SHP77 treated with DMSO at 0.1 percent for 48 hours (cell line): Measurements from ENCODE around the gene CASP14.
"Not testable (repeated sequence)": the region's sequence is repeated elsewhere in the genome, so short reads cannot be mapped to it uniquely, and the experiment has no call there.

Experiments used
- DNase-seq: peaks from one replicate; lab custom pipeline; 2025; lab: John Stamatoyannopoulos, UW

The CASP14 gene, protein sequence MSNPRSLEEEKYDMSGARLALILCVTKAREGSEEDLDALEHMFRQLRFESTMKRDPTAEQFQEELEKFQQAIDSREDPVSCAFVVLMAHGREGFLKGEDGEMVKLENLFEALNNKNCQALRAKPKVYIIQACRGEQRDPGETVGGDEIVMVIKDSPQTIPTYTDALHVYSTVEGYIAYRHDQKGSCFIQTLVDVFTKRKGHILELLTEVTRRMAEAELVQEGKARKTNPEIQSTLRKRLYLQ

DNA sequence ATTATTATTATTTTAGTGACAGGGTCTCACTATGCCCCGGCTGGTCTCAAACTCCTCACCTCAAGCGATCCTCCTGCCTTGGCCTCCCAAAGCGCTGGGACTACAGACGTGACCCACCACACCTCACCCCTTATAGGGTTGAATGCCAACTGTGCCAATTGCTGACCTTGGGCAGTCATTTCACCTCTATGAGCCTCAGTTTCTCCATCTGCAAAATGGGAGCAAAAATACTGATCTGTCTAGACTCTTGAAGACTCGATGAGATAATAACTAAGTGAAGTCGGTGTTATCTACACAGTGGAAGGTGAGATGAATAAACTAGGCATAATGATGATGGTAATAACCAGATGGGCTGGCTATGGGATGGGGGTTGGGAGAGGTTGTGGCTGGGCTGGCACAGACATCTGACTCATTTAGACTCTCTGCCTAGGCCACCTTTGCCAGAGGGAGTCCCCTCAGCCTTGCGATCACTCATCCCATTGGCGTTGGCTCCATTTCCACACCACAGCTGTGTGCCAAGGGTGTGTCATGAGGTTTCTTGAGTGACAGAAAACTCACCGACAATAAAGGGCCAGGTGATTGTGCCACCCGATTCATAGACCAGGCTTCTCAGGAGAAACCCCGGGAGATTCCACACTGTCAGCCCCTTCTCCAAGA is at the start of gene CASP14:
Gene CASP14 (plus strand): TSS at position 596 of the 657 bp plus-strand sequence. CDS start 2,772 bp downstream, outside the sequence.
- no peak for DNase-seq

- no peak for DNase-seq
These were observed 41.0 kb upstream of the CASP14 start for GRCh38 chr19:15008308-15008707.

GRCh38 chr19:15010501-15011300 is 38.6 kb upstream of the CASP14 start:
- no peak for DNase-seq

DNA sequence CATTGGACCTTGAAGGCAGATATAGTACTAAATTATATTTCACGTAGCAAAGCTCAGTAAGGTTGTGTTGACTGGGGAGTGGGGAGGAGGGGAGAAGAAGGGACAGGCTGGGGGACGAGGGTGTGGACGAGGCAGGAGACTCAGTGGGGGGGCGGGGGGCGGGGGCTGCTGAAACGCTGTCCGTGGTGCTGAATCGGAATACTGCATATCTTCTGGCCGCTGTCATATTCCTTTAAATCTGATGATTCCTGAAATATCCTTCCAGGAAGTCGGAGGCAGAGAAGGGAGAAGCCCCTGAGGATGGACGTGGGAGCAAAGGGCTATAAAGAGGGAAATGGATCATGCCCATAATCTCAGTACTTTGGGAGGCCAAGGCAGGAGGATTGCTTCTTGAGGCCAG is 34.7 kb upstream of the CASP14 start:
- DNase-seq = no peak

DNA sequence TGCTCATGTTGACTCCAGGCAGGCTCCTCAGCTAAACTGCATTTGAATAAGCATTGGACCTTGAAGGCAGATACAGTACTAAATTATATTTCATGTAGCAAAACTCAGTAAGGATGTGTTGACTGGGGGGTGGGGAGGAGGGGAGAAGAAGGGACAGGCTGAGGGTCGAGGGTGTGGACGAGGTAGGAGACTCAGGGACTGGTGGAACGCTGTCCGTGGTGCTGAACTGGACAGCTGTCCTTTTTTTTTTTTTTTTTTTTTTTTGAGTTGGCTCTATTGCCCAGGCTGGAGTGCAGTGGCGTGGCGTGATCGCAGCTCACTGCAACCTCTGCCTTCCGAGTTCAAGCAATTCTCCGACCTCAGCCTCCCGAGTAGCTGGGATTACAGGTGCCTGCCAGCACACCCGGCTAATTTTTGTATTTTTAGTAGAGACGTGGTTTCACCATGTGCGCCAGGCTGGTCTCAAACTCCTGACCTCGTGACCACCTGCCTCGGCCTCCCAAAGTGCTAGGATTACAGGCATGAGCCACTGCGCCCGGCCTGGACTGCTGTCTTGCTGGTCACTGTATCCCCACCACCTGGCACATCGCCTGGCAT is 33.2 kb upstream of the CASP14 start:
- DNase-seq = no peak

DNA sequence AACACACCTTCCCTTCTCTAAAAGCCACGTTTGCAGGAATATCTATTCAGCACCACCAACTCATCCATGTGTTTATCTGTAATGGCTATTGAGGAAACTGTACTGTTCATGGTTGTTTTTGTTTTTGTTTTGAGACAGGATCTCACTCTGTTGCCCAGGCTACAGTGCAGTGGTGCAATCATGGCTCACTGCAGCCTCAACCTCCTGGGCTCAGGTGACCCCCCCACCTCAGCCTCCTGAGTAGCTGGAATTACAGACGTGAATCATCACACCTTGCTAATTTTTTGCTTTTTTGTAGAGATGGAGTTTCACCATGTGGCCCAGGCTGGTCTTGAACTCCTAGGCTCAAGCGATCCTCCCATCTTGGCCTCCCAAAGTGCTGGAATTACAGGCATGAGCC is 30.4 kb upstream of the CASP14 start:
- not testable (repeated sequence) for DNase-seq

DNA sequence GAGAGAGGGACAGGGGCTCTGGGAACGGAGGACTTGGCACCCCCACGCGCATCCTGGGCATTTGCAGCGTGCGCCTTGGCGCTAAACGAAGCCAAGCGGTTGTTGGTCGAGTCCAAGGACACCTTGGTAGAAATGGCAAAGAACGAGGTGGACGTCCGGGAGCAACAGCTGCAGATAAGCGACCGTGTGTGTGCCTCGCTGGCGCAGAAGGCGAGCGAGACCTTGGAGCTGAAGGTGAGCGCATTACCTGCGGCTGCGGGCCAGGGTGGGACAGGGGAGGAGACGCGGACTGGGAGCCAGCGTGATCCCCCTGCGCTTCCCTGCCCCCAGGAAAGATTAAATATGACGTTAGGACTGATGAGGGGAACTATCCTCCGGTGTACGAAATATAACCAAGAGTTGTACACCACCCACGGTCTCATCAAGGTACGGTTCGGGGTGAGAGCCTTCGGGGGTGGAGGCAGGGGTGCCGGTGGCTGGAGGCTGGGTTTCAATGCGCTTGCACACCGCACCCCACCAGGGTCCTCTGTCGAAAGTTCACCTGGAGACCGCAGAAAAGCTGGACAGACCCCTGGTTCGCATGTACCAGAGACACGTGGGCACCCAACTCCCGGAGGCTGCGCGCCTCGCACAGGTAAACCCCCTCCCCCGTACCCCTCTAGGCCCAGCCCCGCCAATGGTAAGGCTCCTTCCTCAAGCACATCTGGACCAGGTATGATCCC is 27.8 kb upstream of the CASP14 start:
- no peak for DNase-seq

DNA sequence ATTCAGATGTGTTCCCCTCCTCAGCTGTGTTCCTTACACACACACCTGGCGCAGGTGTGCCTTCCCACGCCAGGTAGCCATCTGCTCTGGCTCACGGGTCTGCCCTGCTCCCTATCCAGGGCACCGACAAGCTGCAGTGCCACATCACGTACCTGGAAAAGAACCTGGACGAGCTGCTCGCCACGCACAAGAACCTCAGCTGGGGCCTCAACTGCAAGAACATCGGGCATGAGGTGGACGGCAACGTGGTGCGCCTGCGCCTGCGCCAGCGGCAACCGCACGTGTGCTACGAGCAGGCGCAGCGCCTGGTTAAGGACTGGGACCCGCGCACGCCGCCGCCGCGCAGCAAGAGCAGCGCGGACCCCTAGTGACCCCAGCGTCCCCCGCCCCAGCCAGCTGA is 26.5 kb upstream of the CASP14 start:
- no peak for DNase-seq

GRCh38 chr19:15025217-15025616 is 24.1 kb upstream of the CASP14 start:
- no peak for DNase-seq

DNA sequence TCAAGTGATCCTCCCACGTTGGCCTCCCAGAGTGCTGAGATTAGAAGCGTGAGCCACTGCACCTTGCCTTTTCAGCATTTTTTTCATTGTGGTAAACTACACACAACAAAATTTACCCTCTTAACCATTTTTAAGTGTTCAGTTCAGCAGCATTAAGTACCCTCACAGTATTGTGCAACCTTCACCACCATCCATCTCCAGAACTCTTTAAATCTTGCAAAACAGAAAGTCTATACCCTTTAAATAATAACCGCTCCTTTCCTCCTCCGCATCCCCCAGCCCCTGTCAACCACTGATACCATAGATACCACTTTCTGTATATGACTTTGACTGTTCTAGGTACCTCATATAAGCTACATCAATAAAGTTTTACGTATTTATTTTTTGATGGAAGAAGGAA is 20.8 kb upstream of the CASP14 start:
- DNase-seq = no peak

DNA sequence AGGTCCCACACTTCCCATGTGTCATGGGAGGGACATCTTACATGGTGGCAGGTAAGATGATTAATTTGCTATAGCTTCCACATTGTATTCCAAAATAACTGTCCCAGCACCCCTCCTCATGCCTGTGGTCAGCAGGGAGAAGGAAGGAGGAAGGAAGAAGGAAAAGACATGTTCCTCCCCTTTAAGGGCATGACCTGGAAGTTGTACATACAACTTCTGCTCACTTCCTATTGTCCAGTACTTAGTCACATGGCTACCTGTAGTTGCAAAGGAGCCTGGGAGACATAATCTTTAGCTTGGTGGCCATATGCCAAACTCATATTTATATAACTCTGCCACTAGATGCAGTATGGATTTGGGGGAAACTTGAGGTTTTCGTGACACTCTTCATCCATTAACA is 17.6 kb upstream of the CASP14 start:
- no peak for DNase-seq

- DNase-seq = no peak
These were observed 13.4 kb upstream of the CASP14 start for GRCh38 chr19:15035795-15036311.

DNA sequence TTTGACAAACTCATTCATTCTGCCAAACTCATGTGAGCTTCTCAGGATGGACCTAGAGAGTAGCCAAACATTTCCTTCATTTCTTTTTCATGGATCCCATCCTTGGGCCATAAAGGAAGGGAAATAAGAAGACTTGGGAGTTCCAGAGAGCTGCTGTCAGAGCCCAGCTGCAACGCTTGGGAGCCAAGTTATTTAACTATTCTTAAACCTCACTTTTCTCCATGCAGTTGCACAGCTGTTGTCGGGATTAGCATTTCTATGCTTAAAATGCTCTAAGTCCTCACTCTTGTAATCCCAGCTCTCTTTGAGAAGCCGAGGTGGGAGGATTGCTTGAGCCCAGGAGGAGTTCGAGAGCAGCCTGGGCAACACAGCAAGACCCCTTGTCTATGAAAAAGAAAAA is 11.7 kb upstream of the CASP14 start:
- DNase-seq = no peak

- no peak for DNase-seq
These were observed 11.0 kb upstream of the CASP14 start for GRCh38 chr19:15038294-15038693.

GRCh38 chr19:15042003-15042402 is 7.3 kb upstream of the CASP14 start:
- DNase-seq = no peak

GRCh38 chr19:15042826-15043225 is 6.5 kb upstream of the CASP14 start:
- no peak for DNase-seq

DNA sequence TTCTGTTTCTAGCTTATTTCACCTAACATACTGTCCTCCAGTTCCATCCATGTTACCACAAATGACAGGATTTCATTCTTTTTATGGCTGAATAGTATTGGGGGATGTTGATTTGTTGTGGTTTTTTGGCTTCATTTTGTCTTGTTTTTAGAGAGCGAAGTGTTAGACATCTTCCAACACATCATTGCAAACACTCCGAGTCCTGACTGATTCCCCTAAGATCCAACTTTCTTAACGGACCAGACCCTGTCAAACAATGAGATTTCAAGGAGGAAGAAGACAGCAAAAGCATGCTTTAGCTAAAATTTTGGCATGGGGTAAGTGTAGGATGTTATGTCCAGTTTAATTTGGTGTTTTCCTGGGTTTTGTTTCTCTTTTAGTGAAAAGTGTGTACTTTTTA is 3.8 kb upstream of the CASP14 start:
- DNase-seq = no peak

DNA sequence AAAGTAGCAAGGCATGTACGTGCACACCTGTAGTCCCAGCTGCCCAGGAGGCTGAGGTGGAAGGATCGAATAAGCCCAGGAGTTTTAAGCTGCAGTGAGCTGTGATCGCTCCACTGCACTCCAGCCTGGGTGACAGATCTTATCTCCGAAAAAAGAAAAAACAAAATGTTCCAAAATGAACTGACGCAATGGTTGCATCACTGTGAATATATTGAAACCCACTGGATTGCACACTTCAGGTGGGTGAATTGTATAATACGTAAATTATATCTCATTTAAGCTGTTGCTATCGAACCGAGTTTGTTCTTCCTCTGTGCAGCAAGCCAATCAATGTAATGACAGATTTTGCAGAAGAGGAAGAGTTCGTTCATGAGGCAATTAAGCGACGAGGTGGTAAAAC is 1.6 kb upstream of the CASP14 start:
- no peak for DNase-seq

- DNase-seq = no peak
These were observed 1.2 kb upstream of the CASP14 start for GRCh38 chr19:15048128-15048527.

GRCh38 chr19:15050639-15051038 is 1.4 kb downstream of the CASP14 start:
- DNase-seq = no peak

GRCh38 chr19:15062036-15062435 is 12.8 kb downstream of the CASP14 start:
- DNase-seq = no peak

GRCh38 chr19:15070386-15070785 is 21.1 kb downstream of the CASP14 start:
- DNase-seq = not testable (repeated sequence)
